GM12864 (cell line): ENCODE results near the gene HS3ST1.

Experiments used
- DNase-seq: peaks from one replicate; pipeline ENCODE4 v3.0.0-alpha.2; 2011; ENCODE audit warnings: low read depth
- H3K4me3 ChIP-seq: 2 replicates; pipeline ENCODE4 v1.5.1; 2011; ENCODE audit warnings: mild to moderate bottlenecking, low read depth, low read length, control low read depth
- TF ChIP-seq, protein P1 (sequence below): IDR thresholded peaks from 2 replicates; pipeline ENCODE4 v1.5.1; 2011; ENCODE audit warnings: low read depth, mild to moderate bottlenecking, moderate library complexity, low read length, control low read depth, inconsistent platforms; ENCODE audit errors: missing control alignments

Gene HS3ST1

DNA sequence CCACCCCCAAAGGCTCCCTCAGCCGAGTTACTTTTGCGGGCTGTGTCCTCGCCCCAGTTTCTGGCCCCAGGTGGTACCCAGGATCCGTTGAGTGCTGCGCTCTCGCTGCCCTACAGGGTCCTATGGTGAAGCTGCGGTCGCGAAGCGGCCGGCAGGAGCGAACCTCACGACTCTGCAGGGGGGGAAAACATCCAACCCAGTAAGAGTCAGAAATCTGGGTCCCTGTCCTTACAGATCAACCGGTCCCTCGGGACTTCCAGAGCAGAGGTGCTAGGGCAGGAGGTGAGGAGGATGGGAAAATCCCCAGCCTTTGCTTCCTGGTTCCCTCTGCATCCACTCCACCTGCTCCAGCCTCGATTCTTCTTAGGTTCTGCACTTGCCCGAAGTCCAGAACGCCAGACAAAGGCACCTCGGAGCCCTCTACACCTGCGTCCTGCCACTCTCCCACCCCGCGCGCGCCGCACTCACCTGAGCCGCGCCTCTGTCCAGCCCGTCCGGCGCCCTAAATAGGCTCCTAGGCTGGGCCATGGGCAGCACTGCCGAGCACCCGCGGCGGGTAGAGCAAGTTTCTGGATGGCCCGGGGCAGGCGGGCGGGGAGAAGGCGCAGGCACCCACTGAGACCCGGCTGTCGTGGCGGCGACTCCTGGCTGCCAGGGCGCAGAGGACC, at the start of gene HS3ST1:
HS3ST1 (minus strand) TSS at position 664 of the 668 bp plus-strand sequence. CDS start 28,889 bp downstream, outside the sequence.
- TF ChIP-seq, protein P1, sequence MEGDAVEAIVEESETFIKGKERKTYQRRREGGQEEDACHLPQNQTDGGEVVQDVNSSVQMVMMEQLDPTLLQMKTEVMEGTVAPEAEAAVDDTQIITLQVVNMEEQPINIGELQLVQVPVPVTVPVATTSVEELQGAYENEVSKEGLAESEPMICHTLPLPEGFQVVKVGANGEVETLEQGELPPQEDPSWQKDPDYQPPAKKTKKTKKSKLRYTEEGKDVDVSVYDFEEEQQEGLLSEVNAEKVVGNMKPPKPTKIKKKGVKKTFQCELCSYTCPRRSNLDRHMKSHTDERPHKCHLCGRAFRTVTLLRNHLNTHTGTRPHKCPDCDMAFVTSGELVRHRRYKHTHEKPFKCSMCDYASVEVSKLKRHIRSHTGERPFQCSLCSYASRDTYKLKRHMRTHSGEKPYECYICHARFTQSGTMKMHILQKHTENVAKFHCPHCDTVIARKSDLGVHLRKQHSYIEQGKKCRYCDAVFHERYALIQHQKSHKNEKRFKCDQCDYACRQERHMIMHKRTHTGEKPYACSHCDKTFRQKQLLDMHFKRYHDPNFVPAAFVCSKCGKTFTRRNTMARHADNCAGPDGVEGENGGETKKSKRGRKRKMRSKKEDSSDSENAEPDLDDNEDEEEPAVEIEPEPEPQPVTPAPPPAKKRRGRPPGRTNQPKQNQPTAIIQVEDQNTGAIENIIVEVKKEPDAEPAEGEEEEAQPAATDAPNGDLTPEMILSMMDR: no peak
- peak within 1 kb of the TSS; percentile 70 for H3K4me3 ChIP-seq

DNA sequence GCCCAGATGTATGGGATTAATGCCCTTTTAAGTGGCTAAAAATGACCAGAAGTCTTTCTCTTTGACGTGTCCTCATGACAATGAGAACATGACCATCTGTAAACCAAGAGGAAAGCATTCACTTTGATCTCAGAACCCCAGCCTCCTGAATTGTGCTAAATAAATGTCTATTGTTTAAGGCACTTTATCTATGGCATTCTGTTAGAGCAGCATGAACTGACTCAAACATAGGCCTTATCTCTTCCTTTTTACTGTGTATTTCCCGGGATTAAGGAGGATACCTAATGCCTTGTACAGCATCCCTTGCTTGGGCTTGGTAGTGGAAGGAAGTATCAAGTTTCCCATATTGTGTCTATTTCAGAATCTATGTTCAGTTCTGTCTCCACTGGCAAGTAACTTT, 47.2 kb upstream of the HS3ST1 start:
- no peak for DNase-seq
- H3K4me3 ChIP-seq: no peak overlapping the region
- TF ChIP-seq, protein P1: no peak

More for the DNA sequence above, at the start of gene HS3ST1:
- no peak for DNase-seq

DNA sequence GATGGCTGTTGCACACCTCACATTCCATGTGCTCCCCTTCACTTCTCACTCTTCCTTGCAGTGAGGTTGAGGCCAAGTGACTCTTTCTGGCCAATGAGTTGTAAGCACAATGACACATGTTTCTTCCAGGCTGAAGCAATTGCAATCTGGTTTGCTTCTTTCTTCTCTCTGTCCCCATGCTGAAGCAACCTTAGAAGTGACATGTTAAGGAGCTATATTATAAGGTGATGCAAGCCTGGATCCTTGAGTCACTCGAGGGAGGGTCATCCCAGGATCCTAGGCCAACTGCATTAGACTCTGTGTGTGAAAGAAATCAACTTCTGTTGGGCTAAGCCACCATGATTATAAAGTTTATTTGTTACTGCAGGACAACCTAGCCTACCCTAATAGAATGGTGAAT, 45.5 kb upstream of the HS3ST1 start:
- DNase-seq: no peak
- TF ChIP-seq, protein P1: no peak
- no peak overlapping the region for H3K4me3 ChIP-seq

DNA sequence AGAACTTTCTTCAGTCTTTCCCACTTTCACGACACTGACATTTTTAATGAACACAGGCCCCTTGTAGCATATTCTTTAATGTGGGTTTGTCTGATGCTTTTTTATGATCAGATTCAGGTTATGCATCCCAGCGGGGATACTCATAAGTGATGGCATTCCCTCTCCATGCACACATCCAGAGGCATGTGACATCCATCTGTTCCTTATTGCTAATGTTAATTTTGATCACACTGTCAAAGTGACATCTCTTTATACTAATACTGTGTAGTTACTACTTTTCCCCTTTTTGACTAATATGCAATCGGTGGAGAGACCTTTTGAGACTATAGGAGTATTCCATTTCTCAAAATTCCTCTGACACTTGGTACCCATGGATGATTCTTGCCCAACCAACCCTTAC, 43.8 kb upstream of the HS3ST1 start:
- no peak for DNase-seq
- TF ChIP-seq, protein P1: no peak
- no peak overlapping the region for H3K4me3 ChIP-seq

DNA sequence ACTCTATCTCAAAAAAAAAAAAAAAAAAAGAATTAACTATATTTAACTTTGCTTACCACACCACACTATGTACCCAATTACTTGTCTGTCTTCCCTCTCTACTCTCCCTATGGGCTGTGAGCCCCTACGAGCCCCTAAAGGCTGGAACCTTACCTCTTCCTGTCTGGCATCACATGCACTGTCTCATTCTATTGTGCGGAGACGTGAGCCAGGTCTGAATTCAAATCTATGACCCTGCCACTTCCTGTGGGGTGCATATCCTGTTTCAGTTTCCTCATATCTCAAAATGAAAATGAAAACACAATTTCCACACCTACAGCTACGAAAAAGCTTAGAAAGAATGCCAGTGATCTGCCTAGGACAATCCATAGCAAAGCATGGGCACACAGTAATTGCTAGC, 42.9 kb upstream of the HS3ST1 start:
- DNase-seq: peak; percentile 67
- no peak overlapping the region for H3K4me3 ChIP-seq
- TF ChIP-seq, protein P1: no peak

DNA sequence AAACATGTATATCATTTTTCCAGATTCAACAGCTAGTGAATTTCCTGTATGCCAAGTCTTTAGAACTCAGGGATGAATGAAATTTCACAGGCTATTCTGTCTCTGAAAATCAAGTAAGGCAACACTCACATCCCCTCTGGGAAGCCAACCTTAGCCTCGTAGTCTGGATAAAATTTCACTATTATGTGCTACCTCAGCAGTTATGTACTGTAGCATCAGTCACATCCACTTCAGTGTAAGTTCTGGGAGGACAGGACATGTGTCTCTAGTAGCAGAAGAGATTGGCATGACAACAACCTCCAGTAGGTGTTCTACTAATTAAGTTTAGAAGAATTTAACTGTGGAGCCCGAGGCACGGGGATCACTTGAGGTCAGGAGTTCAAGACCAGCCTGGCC, 42.4 kb upstream of the HS3ST1 start:
- TF ChIP-seq, protein P1: no peak
- DNase-seq: no peak
- H3K4me3 ChIP-seq: no peak overlapping the region

DNA sequence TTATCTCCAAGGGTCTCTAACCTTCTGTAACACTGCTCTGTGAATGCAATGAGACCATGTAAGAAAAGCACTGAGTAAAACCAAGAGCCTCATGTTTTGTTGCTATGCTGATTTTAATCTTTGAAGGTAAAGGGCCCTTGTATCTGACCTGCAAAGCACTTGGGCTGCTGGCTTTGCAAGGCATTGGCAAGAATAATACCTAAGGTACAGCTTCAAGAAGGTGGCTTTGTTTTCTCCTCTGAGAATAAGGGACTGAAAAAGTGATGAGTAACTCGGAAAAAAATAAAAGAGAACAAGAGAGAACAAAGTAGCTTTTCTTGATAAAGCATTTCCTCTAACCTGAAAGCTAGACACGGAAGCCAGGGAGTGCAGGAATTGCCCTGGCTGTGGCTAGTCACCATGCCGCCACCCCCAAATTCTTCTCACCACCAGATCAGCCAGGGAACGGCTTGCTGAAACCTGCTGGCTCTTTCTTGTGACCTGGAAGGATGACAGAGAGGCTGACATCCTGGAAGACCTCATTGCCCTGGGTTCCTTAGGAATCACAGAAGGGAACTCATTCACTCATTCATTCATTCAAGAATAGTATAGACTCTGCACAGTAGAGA, 41.8 kb upstream of the HS3ST1 start:
- TF ChIP-seq, protein P1: no peak
- DNase-seq: no peak
- H3K4me3 ChIP-seq: no peak overlapping the region
